HG03064 (cell line): ENCODE results near the gene DIAPH1.
"Not testable (repeated sequence)": the region's sequence is repeated elsewhere in the genome, so short reads cannot be mapped to it uniquely, and the experiment has no call there.

ENCODE experiments used
- ATAC-seq: cut with Tn5 transposase; IDR thresholded peaks from one replicate; pipeline ENCODE4 v1.9.1; 2021; ENCODE audit warnings: low read depth; ENCODE audit not compliant: unreplicated experiment

Gene DIAPH1

DNA sequence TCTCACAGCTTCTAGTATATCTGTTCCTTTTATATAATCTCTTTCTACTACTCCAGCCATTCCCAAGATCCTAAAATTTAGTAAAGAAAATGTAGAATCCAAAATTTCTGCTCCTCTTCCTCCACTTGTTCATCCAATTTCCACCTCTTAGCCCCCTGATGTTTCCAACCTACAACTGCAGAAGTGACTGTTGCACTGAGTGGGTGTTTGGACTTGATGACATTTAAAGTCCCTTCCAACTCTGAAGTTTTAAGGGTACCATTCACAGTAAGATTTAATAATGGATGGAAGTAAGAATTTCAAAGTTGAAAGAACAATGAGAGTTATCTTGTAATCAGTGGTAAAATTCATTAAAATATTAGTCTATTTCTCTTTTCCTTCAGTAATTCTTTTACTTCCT is 5.5 kb downstream of the DIAPH1 start:
- ATAC-seq = no peak

DNA sequence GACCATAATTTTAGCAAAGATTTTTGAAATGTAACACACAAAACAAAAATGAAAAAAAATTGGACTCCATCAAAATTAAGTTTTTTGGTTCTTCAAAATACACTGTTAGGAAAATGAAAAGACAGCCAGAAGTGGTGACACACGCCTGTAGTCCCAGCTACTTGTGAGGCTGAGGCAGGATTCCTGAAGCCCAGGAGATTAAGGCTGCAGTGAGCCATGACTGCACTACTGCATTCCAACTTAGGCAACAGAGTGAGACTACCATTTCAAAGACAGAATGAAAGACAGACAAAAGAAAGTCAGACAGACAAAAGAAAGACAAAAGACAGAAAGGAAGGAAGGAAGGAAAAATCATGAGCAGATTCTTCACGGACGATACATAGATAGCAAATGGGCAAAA is 7.5 kb downstream of the DIAPH1 start:
- ATAC-seq = no peak

DNA sequence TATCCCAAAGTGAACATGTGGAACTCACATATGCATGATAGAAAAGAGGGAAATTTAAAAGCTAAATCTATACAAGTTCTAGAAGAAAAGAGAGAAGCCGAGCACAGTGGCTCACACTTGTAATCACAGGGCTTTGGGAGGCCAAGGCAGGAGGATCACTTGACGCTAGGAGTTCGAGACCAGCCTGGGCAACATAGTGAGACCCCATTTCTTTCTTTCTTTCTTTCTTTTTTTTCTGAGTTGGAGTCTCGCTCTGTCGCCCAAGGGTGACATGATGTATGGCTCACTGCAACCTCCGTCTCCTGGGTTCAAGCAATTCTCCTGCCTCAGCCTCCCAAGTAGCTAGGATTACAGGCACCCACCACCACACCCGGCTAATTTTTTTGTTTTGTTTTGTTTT is 8.9 kb downstream of the DIAPH1 start:
- not testable (repeated sequence) for ATAC-seq

DNA sequence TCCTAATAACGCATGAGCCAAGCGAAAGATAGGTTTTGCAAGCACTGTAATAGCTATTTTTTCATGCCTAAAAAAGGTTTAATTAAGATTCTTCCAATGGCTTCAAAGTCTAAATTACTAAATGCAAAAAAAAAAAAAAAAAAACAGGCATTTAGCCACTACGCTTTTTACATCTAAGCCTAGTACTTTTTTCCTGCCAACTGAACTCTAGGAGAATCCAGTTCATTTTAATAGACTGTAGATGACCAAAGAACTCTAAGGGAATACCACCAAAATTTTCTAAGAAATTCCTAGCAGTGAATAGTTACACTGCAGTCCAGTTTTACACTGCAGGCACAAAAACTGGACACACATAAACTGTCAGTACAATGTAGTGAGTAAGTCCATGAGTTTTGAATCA is 9.8 kb downstream of the DIAPH1 start:
- ATAC-seq = no peak

DNA sequence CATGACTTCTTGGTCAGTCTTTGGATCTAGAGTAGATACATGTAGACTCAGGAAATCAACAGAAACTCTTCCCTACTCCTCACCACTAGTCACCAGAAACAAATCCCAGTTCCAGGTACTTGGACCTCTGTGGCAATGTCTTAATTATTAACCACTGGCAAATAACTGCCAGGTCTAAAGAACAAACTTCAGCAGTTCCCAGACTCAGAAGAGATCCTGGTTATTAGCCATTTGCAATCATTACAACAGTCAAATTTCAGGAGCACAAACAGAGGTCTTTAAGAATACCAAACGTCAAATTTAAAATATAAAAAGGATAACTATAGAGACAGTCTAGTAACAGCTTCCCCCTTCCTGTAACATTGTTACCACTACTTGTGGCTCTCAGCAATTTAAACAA is 10.2 kb downstream of the DIAPH1 start:
- ATAC-seq = no peak

DNA sequence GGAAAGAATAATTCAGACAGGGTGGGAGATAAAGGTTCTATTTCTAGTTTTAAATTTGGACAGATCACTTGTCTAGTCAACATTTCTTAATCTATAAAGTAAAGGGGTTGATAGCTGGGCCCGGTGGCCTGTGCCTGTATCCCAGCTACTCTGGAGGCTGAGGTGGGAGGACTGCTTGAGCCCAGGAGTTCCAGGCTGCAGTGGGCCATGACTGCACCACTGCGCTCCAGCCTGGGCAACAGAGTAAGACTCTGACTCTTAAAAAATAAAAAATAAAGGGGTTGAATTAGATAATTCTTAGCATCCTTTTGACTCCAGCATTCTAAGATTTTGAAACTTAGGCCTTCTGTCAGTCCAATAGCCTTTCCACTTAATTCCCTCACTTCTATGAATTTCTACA is 10.8 kb downstream of the DIAPH1 start:
- no peak for ATAC-seq

DNA sequence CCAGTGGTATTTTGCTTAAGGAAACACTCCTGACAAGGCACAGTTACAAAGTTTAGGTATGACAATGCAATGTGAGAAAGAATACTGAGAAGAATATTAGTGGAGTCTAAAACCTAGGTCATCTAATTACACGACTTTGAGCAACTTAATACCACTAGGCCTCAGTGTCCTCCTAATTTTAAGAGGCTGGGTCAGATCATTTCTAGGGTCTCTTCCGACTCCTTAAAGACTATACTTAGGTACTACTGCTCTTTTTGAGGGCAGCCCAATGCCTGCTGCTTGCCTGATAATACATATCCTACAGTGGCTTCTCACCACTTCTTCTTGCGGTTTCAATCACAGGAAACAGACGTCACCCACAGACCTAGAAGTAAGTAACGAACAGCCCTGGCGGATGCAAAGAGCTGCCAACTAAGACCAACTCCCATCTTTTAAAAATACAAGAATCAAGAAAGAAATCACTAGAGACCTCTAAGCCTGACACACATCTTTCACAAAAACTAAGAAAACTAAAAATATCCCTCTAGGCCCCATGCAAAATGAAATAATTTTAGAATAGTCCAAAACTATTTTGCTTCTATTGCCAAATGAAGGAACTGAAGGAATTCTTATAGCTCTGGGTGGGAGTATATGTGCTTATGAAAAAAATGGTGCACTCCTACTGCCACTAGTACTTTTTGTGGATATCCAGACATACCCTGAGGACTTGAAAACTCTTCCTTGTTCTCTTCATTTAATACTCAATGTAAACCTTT is 13.1 kb downstream of the DIAPH1 start:
- peak; percentile 94 for ATAC-seq

DNA sequence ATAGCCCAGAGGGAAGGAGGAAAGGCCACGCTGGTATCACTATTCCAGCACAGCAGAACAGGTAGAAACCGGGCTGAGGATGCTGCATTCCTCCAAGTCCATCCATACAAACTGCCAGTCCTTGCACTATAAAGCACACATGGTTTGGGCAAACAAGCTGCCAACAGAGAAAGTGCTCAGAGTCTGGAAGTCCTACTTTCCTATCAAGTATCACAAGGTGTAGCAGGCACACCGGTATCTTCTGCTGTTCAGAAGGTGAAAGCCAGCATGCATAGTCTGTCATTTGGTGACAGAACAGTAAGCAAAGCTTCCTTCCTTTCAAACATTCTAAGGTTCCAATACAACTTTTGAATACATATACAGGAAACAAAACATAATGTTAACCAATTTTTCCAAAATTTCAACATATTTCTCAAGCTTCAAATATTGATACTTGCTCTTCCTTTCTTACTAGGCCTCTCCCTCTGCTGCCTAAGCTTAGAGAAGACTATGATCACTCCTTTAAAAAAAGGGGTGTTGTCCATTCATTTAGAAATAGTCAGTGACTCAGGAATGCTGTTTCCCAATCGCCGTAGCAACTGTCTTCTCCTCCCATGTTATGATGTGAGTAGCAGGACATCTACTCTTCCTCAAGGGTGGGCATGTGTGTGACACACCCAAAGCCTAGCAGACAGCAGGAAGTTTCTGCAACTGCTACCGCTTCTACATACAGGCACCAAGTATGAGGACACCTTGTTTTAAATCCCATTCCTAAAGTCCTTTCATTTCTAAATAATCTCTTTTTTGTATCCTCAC is 14.7 kb downstream of the DIAPH1 start:
- no peak for ATAC-seq

DNA sequence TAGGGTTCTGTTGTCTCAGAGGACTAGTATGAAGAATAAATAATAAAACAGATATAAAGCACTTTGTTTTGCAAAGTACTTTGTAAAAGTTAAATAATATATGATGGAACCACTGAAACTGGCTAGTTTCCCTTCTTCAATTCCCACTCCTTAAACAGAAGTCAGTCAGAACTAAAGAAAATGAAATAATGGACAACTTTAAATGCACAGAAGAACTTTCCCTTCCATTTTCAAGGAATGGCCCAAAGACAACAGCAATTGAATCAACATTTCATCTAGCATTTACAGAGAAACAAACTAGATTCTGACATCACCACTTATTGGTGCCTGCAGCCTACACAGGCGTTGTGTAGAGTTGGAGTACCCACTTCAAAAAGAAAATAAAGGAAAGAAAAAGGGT is 16.2 kb downstream of the DIAPH1 start:
- ATAC-seq = no peak

DNA sequence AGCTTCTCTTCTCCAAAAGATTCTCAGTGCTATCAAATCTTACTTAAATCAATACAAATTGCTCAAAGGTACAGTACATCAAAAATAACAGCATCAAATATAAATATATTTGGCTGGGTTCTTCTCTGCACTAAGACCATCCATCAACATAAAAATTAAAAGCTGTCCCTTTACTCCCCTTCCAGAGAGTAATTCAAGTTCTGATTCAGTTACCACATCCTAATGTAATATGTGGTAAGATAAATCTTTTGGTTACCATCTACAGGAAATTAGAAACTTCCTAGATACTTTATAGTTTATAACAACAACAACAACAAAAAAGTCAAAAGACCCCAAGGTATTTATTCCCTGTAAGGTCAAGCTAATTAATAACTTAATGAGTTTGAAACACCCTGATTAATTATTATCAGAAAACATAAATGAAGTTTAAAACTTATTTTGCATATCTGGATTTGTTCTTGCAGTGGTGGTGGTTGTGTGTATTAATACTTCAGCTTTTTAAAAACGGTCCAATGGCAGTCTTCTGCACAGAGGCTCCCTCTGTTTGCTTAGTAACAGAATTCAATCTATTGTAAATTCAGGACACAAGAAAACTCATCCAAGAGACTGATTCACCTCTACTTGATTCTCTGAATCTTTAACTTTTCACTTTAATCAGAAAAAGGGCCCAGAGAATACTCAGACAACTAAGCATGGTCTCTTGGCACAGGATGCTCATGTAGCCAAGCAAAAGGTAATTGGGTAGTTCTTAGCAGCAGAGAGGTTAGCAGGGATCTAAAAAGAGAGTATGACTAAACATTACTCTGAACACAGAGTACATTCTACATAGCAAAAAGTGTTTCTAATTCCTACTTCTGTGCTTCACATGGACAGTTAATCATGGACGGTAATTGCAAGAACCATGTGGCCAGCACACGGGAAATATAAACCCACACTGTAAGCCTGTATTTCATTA is 20.1 kb downstream of the DIAPH1 start:
- no peak for ATAC-seq

DNA sequence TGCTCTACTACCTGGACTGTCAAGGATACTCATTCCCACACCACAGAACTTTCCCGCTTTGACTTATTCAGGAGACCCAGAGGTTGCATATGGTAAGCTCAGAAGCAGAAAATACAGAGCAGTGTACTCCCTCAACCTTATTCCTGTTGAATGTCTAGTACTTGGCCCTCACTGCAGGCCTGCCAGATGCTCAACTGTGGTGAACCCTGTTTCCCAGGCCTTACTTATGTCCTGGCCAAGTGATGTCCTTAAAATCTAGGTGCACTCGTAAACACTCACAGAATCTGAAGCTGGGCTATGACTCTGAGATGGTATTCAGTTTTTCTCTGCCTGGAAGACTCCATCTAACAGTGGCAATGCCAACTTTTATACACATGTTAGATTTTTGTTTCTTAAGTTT is 21.0 kb downstream of the DIAPH1 start:
- no peak for ATAC-seq

DNA sequence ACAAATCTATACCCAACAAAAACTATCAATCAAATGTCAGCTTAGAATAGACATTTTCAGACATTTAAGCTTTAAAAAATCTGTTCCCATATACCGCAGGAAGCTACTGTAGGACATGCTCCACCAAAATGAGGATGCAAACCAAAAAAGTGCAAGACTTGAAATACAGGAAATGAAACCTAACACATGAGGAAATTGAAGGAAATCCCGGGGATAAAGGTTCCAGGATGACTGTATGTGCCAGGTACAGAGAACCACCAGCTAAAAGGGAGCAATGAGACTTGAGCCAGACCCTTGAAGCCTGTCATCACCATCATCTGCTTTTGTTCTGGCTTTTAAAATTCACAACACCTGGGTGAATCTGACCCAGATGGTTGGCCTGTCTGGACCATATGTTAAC is 21.4 kb downstream of the DIAPH1 start:
- no peak for ATAC-seq

DNA sequence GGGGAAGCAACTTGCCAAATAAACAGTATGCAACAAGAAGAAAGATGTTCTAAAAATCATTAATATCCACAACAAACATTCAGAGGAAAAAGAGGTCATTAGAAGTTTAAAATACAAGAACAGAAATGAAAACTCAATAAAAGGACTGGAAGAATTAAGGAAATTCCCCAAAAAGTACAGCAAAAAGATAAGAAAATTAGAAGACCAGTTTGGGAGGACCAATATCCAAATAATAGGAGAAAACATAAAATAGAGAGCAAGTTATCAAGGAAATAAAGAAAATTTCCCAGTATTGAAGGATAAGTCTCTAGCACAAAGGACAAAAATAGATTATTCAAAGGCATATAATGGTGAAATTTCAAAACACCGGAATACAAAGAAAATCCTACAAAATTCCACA is 21.9 kb downstream of the DIAPH1 start:
- no peak for ATAC-seq

DNA sequence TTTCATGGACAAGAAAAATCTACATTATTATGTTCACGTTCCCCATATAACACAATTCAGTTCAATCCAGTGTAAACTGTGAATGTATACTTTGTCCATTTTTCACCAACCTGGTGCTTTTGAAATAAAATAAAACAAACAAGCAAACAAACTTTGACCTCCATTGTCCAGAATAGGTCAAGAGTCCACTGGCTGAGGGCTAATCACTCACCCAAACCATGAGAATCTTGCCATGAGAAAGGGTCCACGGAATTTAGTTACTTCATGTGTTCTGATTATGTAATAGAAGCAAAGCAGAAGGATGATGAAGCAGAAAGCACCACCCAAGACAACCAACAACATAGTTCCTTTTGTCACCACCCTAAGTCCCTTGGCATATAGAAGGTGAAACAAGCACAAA is 28.7 kb downstream of the DIAPH1 start:
- no peak for ATAC-seq

DNA sequence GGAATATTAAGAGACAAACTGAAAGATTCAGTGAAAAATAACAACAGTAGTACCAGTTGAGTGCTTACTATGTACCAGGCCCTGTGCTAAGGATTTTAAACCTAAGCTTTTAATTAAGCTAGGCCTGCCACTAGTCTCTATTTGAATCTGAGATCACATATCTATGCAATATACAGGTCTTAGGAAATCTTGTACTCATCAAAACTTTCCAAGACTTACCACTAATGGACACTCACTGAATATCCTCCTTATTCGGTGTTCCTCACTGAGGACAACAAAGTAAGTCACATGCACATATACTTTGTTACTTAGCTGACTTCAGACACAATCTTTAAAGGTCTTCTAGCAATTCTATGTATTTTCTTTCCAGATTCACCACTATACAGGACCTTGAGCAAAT is 32.6 kb downstream of the DIAPH1 start:
- ATAC-seq = no peak

DNA sequence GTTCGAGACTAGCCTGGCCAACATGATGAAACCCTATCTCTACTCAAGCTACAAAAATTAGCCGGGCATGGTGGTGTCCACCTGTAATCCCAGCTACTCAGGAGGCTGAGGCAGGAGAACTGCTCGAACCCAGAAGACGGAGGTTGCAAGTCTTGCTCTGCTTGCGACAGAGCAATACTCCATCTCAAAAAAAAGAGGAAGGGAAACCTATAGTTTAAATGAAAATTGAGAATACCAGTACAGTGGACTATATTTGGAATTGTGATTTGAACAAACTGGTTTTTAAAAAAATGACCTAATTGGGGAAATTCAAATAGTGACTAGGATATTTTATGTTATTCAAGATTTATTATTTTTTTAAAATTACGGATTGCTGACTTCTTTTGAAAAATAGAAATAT is 33.2 kb downstream of the DIAPH1 start:
- ATAC-seq = no peak

DNA sequence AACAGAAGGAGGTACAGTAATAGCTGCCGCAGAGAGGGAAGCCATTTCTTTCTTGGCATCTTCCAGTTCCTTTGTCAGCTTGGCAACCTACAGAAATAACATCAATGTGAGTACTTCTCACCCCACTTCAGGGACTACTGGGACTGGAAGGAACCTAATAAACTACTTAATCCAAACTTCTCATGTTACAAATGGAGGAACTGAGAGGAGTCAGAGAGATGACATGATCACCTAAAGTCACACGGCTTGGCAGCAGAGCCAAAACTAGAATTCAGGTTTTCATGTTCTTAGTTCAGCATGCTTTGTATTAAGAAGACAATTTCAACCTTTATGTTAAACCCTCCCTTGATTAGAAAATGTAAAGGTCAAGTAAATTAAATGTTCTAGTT is 44.7 kb downstream of the DIAPH1 start:
- ATAC-seq = no peak

DNA sequence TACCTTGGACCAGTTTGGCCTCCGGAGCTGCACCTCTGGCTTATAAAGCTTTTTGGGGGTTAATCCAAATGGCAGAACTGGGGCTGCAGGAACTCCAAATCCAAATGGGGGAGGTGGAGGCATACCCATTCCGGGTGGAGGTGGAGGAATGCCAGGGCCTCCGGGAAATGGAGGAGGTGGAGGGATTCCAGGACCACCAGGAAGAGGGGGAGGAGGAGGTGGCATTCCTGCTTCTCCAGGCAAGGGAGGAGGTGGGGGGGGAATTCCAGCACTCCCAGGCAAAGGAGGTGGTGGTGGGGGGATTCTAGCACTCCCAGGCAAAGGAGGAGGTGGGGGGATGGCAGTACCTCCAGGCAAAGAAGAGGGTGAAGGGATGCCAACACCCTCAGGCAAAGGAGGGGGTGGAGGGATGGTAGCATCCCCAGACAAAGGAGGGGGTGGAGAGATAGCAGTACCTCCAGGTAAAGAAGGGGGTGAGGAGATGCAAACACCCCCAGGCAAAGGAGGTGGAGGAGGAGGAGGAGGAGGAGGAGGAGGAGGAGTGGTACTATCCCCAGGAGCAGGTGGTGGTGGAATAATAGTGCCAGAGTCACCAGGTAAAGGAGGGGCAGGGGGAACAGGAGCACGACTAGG is 45.2 kb downstream of the DIAPH1 start:
- no peak for ATAC-seq

DNA sequence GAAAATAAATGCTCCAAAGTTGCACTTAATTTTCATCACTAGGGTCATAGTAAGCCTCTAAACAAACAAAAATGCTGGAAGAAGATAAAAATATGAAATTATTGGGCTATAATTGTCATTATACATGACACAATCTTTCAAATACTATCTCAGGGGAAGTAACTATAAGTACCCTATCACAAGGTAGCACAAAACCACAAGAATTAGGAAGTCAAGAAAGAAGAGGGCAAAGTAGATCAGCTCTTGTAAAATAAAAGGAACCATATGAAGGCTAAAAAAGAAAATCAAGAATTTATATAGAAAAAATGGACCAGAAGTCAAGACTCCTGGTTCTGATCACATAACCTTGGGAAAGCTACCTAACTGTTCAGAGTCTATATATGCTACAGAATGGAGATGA is 48.1 kb downstream of the DIAPH1 start:
- no peak for ATAC-seq

DNA sequence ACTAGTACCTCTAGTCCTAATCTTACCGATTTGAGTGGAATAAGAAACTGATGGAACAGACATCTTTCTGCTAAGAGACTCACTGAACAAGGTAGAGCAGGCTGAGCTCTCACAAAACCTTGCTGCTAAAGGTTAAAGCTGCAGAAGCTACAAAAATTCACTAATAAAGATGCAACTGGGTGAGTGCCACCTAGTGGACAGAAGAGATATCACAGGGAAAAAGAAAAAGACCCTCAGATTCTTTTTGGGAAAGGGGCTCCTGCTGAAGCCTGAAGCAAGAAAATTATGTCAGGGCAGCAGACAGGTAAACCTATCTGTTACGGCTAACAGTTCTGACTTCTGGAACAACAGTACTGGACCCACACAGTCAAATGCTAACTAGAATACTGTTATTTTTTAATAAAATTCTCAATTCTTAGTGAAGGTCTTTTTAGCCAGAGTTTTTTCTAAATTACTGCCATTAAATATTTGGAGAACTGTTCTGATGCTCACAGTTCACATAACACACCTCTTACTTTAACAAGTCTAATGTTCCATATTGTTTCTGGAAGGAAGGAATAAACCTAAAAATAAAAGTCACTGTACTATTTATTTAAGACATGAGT is 51.2 kb downstream of the DIAPH1 start:
- ATAC-seq = no peak
